Osteoblast (primary cell): ENCODE results near the gene GLRX3. TPM values are rescaled to one million over a fixed set of nuclear protein-coding genes. Genes with fewer than 3 reads are reported as not detected.
A peak's percentile ranks its signal among the peaks of the same experiment; 100 is the strongest.
"Not testable (repeated sequence)": the region's sequence is repeated elsewhere in the genome, so short reads cannot be mapped to it uniquely, and the experiment has no call there.

Experiments
- DNase-seq: peaks from one replicate; pipeline ENCODE4 v3.0.0; 2011; ENCODE audit warnings: low spot score, mixed read lengths; ENCODE audit not compliant: insufficient read length; ENCODE audit errors: missing footprints
- H2AFZ ChIP-seq: 2 replicates; pipeline ENCODE4 v1.6.0; 2011; ENCODE audit warnings: mild to moderate bottlenecking, low read length
- H3K27ac ChIP-seq: 2 replicates; pipeline ENCODE4 v1.5.1; 2011; ENCODE audit warnings: mild to moderate bottlenecking, low read depth, low read length, moderate library complexity
- H3K27me3 ChIP-seq: 2 replicates; pipeline ENCODE4 v1.6.0; 2012; ENCODE audit warnings: mild to moderate bottlenecking, control low read depth, inconsistent platforms, low read length, moderate library complexity; ENCODE audit not compliant: insufficient read depth
- H3K36me3 ChIP-seq: 2 replicates; pipeline ENCODE4 v1.5.1; 2011; ENCODE audit warnings: mild to moderate bottlenecking, low read length, control low read depth, moderate library complexity; ENCODE audit not compliant: insufficient read depth
- H3K4me1 ChIP-seq: 2 replicates; pipeline ENCODE4 v1.5.1; 2011; ENCODE audit warnings: mild to moderate bottlenecking, low read length, control low read depth, moderate library complexity; ENCODE audit not compliant: insufficient read depth
- H3K4me2 ChIP-seq: 2 replicates; pipeline ENCODE4 v1.6.0; 2011; ENCODE audit warnings: mild to moderate bottlenecking, low read length; ENCODE audit not compliant: insufficient read depth
- H3K4me3 ChIP-seq: fragments of 200-600 bp; sonication (generic); 3 replicates; pipeline ENCODE4 v1.5.1; 2012; ENCODE audit warnings: mild to moderate bottlenecking, low read length, inconsistent platforms; ENCODE audit not compliant: insufficient read depth
- H3K79me2 ChIP-seq: 2 replicates; pipeline ENCODE4 v1.6.0; 2012; ENCODE audit warnings: mild to moderate bottlenecking, low read length, control low read depth, inconsistent platforms; ENCODE audit not compliant: insufficient read depth
- H3K9me3 ChIP-seq: 2 replicates; pipeline ENCODE4 v1.5.1; 2011; ENCODE audit warnings: low read depth, low read length, control low read depth
- H4K20me1 ChIP-seq: 2 replicates; pipeline ENCODE4 v1.6.0; 2012; ENCODE audit warnings: mild to moderate bottlenecking, low read length, control low read depth; ENCODE audit not compliant: insufficient read depth
- CTCF ChIP-seq: IDR thresholded peaks from 2 replicates; pipeline ENCODE4 v1.5.1; 2011; ENCODE audit warnings: mild to moderate bottlenecking, low read depth, low read length, moderate library complexity; ENCODE audit errors: extremely low read depth
- total RNA-seq: library from RNA; depleted of rRNA; stranded (reverse); fragments of >200 nt; gene quantifications from 2 replicates; pipeline ENCODE4 v1.2.3, GENCODE V29; 2012

GLRX3 gene
- total RNA-seq, 1 donor, result 74.9 TPM

- DNase-seq, result peak; percentile 61
- Histone ChIP-seq H3K27me3 (no peaks in the 10 kb centered on the region), H3K4me3 (no peak overlapping the region), H3K36me3 (no peaks in the 10 kb centered on the region), H3K9me3 (no peaks in the 10 kb centered on the region), H3K79me2 (no peaks in the 10 kb centered on the region), H3K4me1 (no peaks in the 10 kb centered on the region), H4K20me1 (no peaks in the 10 kb centered on the region), H2AFZ (no peak overlapping the region), H3K4me2 (no peak overlapping the region), H3K27ac (no peak overlapping the region)
- TF ChIP-seq CTCF, result no peak
Measured at GRCh38 chr10:130200179-130201042, 64.2 kb downstream of the GLRX3 start.

GRCh38 chr10:130201043-130201380 lies 64.8 kb downstream of the GLRX3 start:
- Histone ChIP-seq H3K27ac (no peak overlapping the region), H4K20me1 (no peaks in the 10 kb centered on the region), H3K4me3 (no peak overlapping the region), H3K36me3 (no peaks in the 10 kb centered on the region), H2AFZ (no peak overlapping the region), H3K27me3 (no peaks in the 10 kb centered on the region), H3K4me2 (no peak overlapping the region), H3K9me3 (no peaks in the 10 kb centered on the region), H3K79me2 (no peaks in the 10 kb centered on the region), H3K4me1 (no peaks in the 10 kb centered on the region)
- DNase-seq, result peak; percentile 52
- TF ChIP-seq CTCF, result no peak

GRCh38 chr10:130202150-130202549 lies 66.0 kb downstream of the GLRX3 start:
- not testable (repeated sequence) for H3K4me2 ChIP-seq, H3K27me3 ChIP-seq, H4K20me1 ChIP-seq, H3K9me3 ChIP-seq, H3K36me3 ChIP-seq, H3K79me2 ChIP-seq, H3K4me1 ChIP-seq, H3K27ac ChIP-seq, DNase-seq, H2AFZ ChIP-seq, H3K4me3 ChIP-seq

GRCh38 chr10:130202984-130203621 lies 66.9 kb downstream of the GLRX3 start:
- no peaks in the 10 kb centered on the region for H3K4me1 ChIP-seq
- H3K9me3 ChIP-seq, result no peaks in the 10 kb centered on the region
- peak; percentile 38 for DNase-seq
- no peak overlapping the region for H3K4me2 ChIP-seq
- H2AFZ ChIP-seq, result no peak overlapping the region
- no peaks in the 10 kb centered on the region for H3K79me2 ChIP-seq
- H4K20me1 ChIP-seq, result no peaks in the 10 kb centered on the region
- H3K4me3 ChIP-seq, result no peak overlapping the region
- TF ChIP-seq CTCF, result no peak
- H3K27ac ChIP-seq, result no peak overlapping the region
- no peaks in the 10 kb centered on the region for H3K27me3 ChIP-seq
- H3K36me3 ChIP-seq, result no peaks in the 10 kb centered on the region
